ENCODE measurements around the gene PRSS33. TPM values are rescaled to one million over a fixed set of nuclear protein-coding genes. Genes with fewer than 3 reads are reported as not detected.

Gene PRSS33
- total RNA-seq, 4 donors from 2014 or later, result not detected

GRCh38 chr16:2766430-2767139, 20.8 kb downstream of the PRSS33 start:
- no peaks in the 10 kb centered on the region for H3K9me3 ChIP-seq
- peak overlapping the region in 1 of 4 donors; percentile 100 for H3K27ac ChIP-seq
- H3K4me3 ChIP-seq, result no peak overlapping the region
- no peak for DNase-seq (ENCODE audit: low spot score in 2 of 2)
- peaks cover 21 to 100% (median 84%) of the 10 kb centered on the region in 3 donors for H3K36me3 ChIP-seq
- WGBS, 2 donors, result 92 to 93% methylated on average over 44 of the region's 44 CpGs
- H3K27me3 ChIP-seq, result no peaks in the 10 kb centered on the region
- TF ChIP-seq CTCF (IDR thresholded peaks at IDR 0.05) (no peak), POLR2A (IDR thresholded peaks at IDR 0.05) (no peak), EP300 (IDR thresholded peaks at IDR 0.05) (no peak)
- peaks cover 0 to 54% (median 17%) of the 10 kb centered on the region in 4 donors for H3K4me1 ChIP-seq

- Histone ChIP-seq H3K27me3 (no peaks in the 10 kb centered on the region), H3K9me3 (no peaks in the 10 kb centered on the region), H3K4me1 (peaks cover 0 to 46% (median 15%) of the 10 kb centered on the region in 4 donors), H3K36me3 (peaks cover 21 to 100% (median 79%) of the 10 kb centered on the region in 3 donors), H3K4me3 (no peak overlapping the region), H3K27ac (no peak overlapping the region)
- 97 to 98% methylated on average over 73 of the region's 73 CpGs for WGBS, 2 donors
- no peak for DNase-seq (ENCODE audit: low spot score in 2 of 2)
- TF ChIP-seq POLR2A (IDR thresholded peaks at IDR 0.05), result no peak
- TF ChIP-seq EP300 (IDR thresholded peaks at IDR 0.05), result no peak
- no peak for TF ChIP-seq CTCF (IDR thresholded peaks at IDR 0.05)
Measured at GRCh38 chr16:2765462-2766404, 21.6 kb downstream of the PRSS33 start.

GRCh38 chr16:2764718-2765117, 22.6 kb downstream of the PRSS33 start:
- WGBS, 2 donors, result 94 to 97% methylated on average over 9 of the region's 9 CpGs
- H3K4me1 ChIP-seq, result peaks cover 0 to 45% (median 13%) of the 10 kb centered on the region in 4 donors
- H3K27ac ChIP-seq, result peak overlapping the region in 2 of 4 donors; percentile 2 to 16
- peaks cover 19 to 100% (median 70%) of the 10 kb centered on the region in 3 donors for H3K36me3 ChIP-seq
- TF ChIP-seq CTCF (IDR thresholded peaks at IDR 0.05), result no peak
- TF ChIP-seq EP300 (IDR thresholded peaks at IDR 0.05), result no peak
- TF ChIP-seq POLR2A (IDR thresholded peaks at IDR 0.05), result no peak
- DNase-seq (ENCODE audit: low spot score in 2 of 2), result no peak
- no peak overlapping the region for H3K4me3 ChIP-seq
- H3K27me3 ChIP-seq, result no peaks in the 10 kb centered on the region
- no peaks in the 10 kb centered on the region for H3K9me3 ChIP-seq

GRCh38 chr16:2763173-2763572, 24.2 kb downstream of the PRSS33 start:
- Histone ChIP-seq H3K27me3 (no peaks in the 10 kb centered on the region), H3K36me3 (peaks cover 16 to 100% (median 61%) of the 10 kb centered on the region in 3 donors), H3K9me3 (no peaks in the 10 kb centered on the region), H3K27ac (no peak overlapping the region), H3K4me1 (peaks cover 0 to 39% (median 4%) of the 10 kb centered on the region in 4 donors), H3K4me3 (no peak overlapping the region)
- TF ChIP-seq EP300 (IDR thresholded peaks at IDR 0.05), result no peak
- no peak for TF ChIP-seq POLR2A (IDR thresholded peaks at IDR 0.05)
- no peak for TF ChIP-seq CTCF (IDR thresholded peaks at IDR 0.05)
- no peak for DNase-seq (ENCODE audit: low spot score in 2 of 2)
- 98 to 100% methylated on average over 6 of the region's 6 CpGs for WGBS, 2 donors
